Measurements from ENCODE around the gene SPATA9.

The SPATA9 gene

GRCh38 chr5:95712347-95712958 is 29.7 kb upstream of the SPATA9 start (continued):
- TF ChIP-seq, protein P1, sequence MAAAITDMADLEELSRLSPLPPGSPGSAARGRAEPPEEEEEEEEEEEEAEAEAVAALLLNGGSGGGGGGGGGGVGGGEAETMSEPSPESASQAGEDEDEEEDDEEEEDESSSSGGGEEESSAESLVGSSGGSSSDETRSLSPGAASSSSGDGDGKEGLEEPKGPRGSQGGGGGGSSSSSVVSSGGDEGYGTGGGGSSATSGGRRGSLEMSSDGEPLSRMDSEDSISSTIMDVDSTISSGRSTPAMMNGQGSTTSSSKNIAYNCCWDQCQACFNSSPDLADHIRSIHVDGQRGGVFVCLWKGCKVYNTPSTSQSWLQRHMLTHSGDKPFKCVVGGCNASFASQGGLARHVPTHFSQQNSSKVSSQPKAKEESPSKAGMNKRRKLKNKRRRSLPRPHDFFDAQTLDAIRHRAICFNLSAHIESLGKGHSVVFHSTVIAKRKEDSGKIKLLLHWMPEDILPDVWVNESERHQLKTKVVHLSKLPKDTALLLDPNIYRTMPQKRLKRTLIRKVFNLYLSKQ (tag by site-specific recombination; IDR thresholded peaks at IDR 0.05; ENCODE audit: borderline replicate concordance), result no peak
- TF ChIP-seq ZNF529 (tag by site-specific recombination; IDR thresholded peaks at IDR 0.05; ENCODE audit: insufficient replicate concordance), result peak; percentile 17
- TF ChIP-seq ZNF280D (tag by site-specific recombination; IDR thresholded peaks at IDR 0.05), result no peak
- no peak for TF ChIP-seq ZNF580 (tag by site-specific recombination; IDR thresholded peaks at IDR 0.05)
- no peak for TF ChIP-seq ZNF19 (tag by site-specific recombination; IDR thresholded peaks at IDR 0.05; ENCODE audit: low read depth)
- TF ChIP-seq ZIC2 (tag by site-specific recombination; IDR thresholded peaks at IDR 0.05), result no peak; the same call in 1 of the 2 replicates
- no peak for TF ChIP-seq ZNF121 (tag by site-specific recombination; IDR thresholded peaks at IDR 0.05)
- no peak for TF ChIP-seq ZNF391 (tag by site-specific recombination; IDR thresholded peaks at IDR 0.05; ENCODE audit: borderline replicate concordance, low read depth)
- TF ChIP-seq, protein P2, sequence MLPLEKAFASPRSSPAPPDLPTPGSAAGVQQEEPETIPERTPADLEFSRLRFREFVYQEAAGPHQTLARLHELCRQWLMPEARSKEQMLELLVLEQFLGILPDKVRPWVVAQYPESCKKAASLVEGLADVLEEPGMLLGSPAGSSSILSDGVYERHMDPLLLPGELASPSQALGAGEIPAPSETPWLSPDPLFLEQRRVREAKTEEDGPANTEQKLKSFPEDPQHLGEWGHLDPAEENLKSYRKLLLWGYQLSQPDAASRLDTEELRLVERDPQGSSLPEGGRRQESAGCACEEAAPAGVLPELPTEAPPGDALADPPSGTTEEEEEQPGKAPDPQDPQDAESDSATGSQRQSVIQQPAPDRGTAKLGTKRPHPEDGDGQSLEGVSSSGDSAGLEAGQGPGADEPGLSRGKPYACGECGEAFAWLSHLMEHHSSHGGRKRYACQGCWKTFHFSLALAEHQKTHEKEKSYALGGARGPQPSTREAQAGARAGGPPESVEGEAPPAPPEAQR (tag by site-specific recombination; IDR thresholded peaks at IDR 0.05), result no peak
- no peak for TF ChIP-seq ZNF174 (tag by site-specific recombination; IDR thresholded peaks at IDR 0.05)
- no peak; the same call in 1 of the 2 replicates for TF ChIP-seq WT1 (tag by site-specific recombination; IDR thresholded peaks at IDR 0.05)
- TF ChIP-seq ZNF549 (tag by site-specific recombination; IDR thresholded peaks at IDR 0.05), result no peak
- TF ChIP-seq YY2 (tag by site-specific recombination; IDR thresholded peaks at IDR 0.05), result peak; percentile 27; the same call in 1 of the 2 replicates
- TF ChIP-seq, protein P3, sequence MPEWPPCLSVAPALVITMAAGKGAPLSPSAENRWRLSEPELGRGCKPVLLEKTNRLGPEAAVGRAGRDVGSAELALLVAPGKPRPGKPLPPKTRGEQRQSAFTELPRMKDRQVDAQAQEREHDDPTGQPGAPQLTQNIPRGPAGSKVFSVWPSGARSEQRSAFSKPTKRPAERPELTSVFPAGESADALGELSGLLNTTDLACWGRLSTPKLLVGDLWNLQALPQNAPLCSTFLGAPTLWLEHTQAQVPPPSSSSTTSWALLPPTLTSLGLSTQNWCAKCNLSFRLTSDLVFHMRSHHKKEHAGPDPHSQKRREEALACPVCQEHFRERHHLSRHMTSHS (tag by site-specific recombination; IDR thresholded peaks at IDR 0.05), result no peak
- TF ChIP-seq ZNF510 (tag by site-specific recombination; IDR thresholded peaks at IDR 0.05; ENCODE audit: insufficient replicate concordance), result no peak
- no peak for TF ChIP-seq ZFP41 (tag by site-specific recombination; IDR thresholded peaks at IDR 0.05; ENCODE audit: borderline replicate concordance)
- TF ChIP-seq MYNN (tag by site-specific recombination; IDR thresholded peaks at IDR 0.05; ENCODE audit: borderline replicate concordance), result no peak
- no peak for TF ChIP-seq ZNF138 (tag by site-specific recombination; IDR thresholded peaks at IDR 0.05; ENCODE audit: borderline replicate concordance)
- TF ChIP-seq ZSCAN23 (tag by site-specific recombination; IDR thresholded peaks at IDR 0.05), result 0 out of 2 replicates have a peak, but pooled peaks have one; percentile 54
- peak; percentile 51; the same call in 1 of the 2 replicates for TF ChIP-seq TCF7L2 (IDR thresholded peaks at IDR 0.05; ENCODE audit: borderline replicate concordance, low read depth, low read length)
- no peak for TF ChIP-seq ZNF600 (tag by site-specific recombination; IDR thresholded peaks at IDR 0.05)
- peak; percentile 86; the same call in 1 of the 2 replicates for TF ChIP-seq ZNF24 (tag by site-specific recombination; IDR thresholded peaks at IDR 0.05)
- 0 out of 2 replicates have a peak, but pooled peaks have one; percentile 66 for TF ChIP-seq ZFP37 (tag by site-specific recombination; IDR thresholded peaks at IDR 0.05)
- TF ChIP-seq ZSCAN30 (tag by site-specific recombination; IDR thresholded peaks at IDR 0.05), result 0 out of 2 replicates have a peak, but pooled peaks have one; percentile 5
- no peak for TF ChIP-seq ZNF16 (tag by site-specific recombination; IDR thresholded peaks at IDR 0.05; ENCODE audit: low read depth)
- TF ChIP-seq, protein P4, sequence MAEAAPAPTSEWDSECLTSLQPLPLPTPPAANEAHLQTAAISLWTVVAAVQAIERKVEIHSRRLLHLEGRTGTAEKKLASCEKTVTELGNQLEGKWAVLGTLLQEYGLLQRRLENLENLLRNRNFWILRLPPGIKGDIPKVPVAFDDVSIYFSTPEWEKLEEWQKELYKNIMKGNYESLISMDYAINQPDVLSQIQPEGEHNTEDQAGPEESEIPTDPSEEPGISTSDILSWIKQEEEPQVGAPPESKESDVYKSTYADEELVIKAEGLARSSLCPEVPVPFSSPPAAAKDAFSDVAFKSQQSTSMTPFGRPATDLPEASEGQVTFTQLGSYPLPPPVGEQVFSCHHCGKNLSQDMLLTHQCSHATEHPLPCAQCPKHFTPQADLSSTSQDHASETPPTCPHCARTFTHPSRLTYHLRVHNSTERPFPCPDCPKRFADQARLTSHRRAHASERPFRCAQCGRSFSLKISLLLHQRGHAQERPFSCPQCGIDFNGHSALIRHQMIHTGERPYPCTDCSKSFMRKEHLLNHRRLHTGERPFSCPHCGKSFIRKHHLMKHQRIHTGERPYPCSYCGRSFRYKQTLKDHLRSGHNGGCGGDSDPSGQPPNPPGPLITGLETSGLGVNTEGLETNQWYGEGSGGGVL (tag by site-specific recombination; IDR thresholded peaks at IDR 0.05), result peak; percentile 22
- no peak for TF ChIP-seq ZNF792 (tag by site-specific recombination; IDR thresholded peaks at IDR 0.05)
- TF ChIP-seq IKZF3 (tag by site-specific recombination; IDR thresholded peaks at IDR 0.05), result peak; percentile 62
- TF ChIP-seq ZNF843 (tag by site-specific recombination; IDR thresholded peaks at IDR 0.05), result peak; percentile 56; the same call in 1 of the 2 replicates
- no peak for TF ChIP-seq HOXC10 (CRISPR knock-in tag; IDR thresholded peaks at IDR 0.05)
